HEK293 (cell line): ENCODE measurements around the gene NUDT22.

Experiments
- CTCF ChIA-PET: fragments of 350-600 bp; formaldehyde crosslinking; extraction: SDS; loops from one replicate; lab custom pipeline; 2021; ENCODE audit warnings: antibody characterized with exemption; lab: Yijun Ruan, JAX
- POLR2A ChIA-PET: fragments of 300-600 bp; formaldehyde crosslinking; extraction: SDS; loops from one replicate; lab custom pipeline; 2020; ENCODE audit warnings: antibody characterized with exemption, inconsistent platforms; lab: Yijun Ruan, JAX
- H3K27ac ChIP-seq: fragments of 200-500 bp; sonication (Bioruptor generic); 2 replicates; pipeline ENCODE4 v1.5.1; 2014; ENCODE audit warnings: low read depth, low read length, control low read depth, inconsistent platforms; ENCODE audit errors: extremely low read depth
- H3K36me3 ChIP-seq, 2 experiments: fragments of 200-500 bp in 1 of 2; sonication (Bioruptor generic) in 1 of 2; 1 replicate in 1 of 2; 2 replicates in 1 of 2; pipeline ENCODE4 v1.5.1; 2014 to 2017; ENCODE audit warnings: inconsistent platforms in 2 of 2, low read length in 2 of 2; ENCODE audit not compliant: control insufficient read depth in 2 of 2, insufficient read depth in 1 of 2
- H3K4me1 ChIP-seq: fragments of 200-500 bp; sonication (Bioruptor generic); 2 replicates; pipeline ENCODE4 v1.5.1; 2014; ENCODE audit warnings: mild to moderate bottlenecking, low read length, inconsistent platforms; ENCODE audit not compliant: control insufficient read depth, insufficient read depth
- H3K4me3 ChIP-seq: 2 replicates; pipeline ENCODE4 v1.5.1; 2011; ENCODE audit warnings: low read depth, mild to moderate bottlenecking, control low read depth, low read length, moderate library complexity
- H3K9me3 ChIP-seq: fragments of 200-500 bp; sonication (Bioruptor generic); 2 replicates; pipeline ENCODE4 v1.5.1; 2014; ENCODE audit warnings: low read depth, low read length, inconsistent platforms; ENCODE audit not compliant: control insufficient read depth, insufficient read depth
- BCL6B ChIP-seq: fragments of 450-650 bp; formaldehyde crosslinking; IDR thresholded peaks from 2 replicates; pipeline ENCODE4 v1.5.1; 2017; ENCODE audit warnings: missing biosample characterization, missing genetic modification characterization
- EGR2 ChIP-seq: fragments of 450-650 bp; formaldehyde crosslinking; IDR thresholded peaks from 2 replicates; pipeline ENCODE4 v1.5.1; 2016; ENCODE audit warnings: low read depth, missing biosample characterization, missing genetic modification characterization
- ELK4 ChIP-seq: IDR thresholded peaks from 2 replicates; pipeline ENCODE4 v1.6.1; 2011; ENCODE audit warnings: mild to moderate bottlenecking, low read depth, low read length, borderline replicate concordance
- GLIS2 ChIP-seq: fragments of 450-650 bp; formaldehyde crosslinking; IDR thresholded peaks from 2 replicates; pipeline ENCODE4 v1.5.1; 2016; ENCODE audit warnings: missing biosample characterization, missing genetic modification characterization
- KLF10 ChIP-seq: fragments of 450-650 bp; IDR thresholded peaks from 2 replicates; pipeline ENCODE4 v1.5.1; 2018; ENCODE audit warnings: missing biosample characterization, mild to moderate bottlenecking, missing genetic modification characterization
- PATZ1 ChIP-seq: fragments of 450-650 bp; formaldehyde crosslinking; IDR thresholded peaks from 2 replicates; pipeline ENCODE4 v1.5.1; 2016; ENCODE audit warnings: missing biosample characterization, missing genetic modification characterization
- SCRT2 ChIP-seq: fragments of 450-650 bp; formaldehyde crosslinking; IDR thresholded peaks from 2 replicates; pipeline ENCODE4 v1.5.1; 2016; ENCODE audit warnings: missing biosample characterization, missing genetic modification characterization
- ZBTB44 ChIP-seq: fragments of 450-650 bp; IDR thresholded peaks from 2 replicates; pipeline ENCODE4 v1.5.1; 2018; ENCODE audit warnings: missing biosample characterization, mild to moderate bottlenecking, missing genetic modification characterization
- ZNF202 ChIP-seq: fragments of 450-650 bp; formaldehyde crosslinking; IDR thresholded peaks from 2 replicates; pipeline ENCODE4 v1.5.1; 2016; ENCODE audit warnings: missing biosample characterization, missing genetic modification characterization, borderline replicate concordance
- ZNF223 ChIP-seq: fragments of 450-650 bp; formaldehyde crosslinking; IDR thresholded peaks from 2 replicates; pipeline ENCODE4 v1.5.1; 2016; ENCODE audit warnings: missing biosample characterization, missing genetic modification characterization
- ZNF335 ChIP-seq: fragments of 450-650 bp; formaldehyde crosslinking; conservative IDR thresholded peaks from 2 replicates; pipeline ENCODE4 v1.5.1; 2016; ENCODE audit warnings: missing biosample characterization, missing genetic modification characterization
- ZNF37A ChIP-seq: fragments of 450-650 bp; IDR thresholded peaks from 2 replicates; pipeline ENCODE4 v1.5.1; 2018; ENCODE audit warnings: missing biosample characterization, missing genetic modification characterization
- ZNF394 ChIP-seq: fragments of 450-650 bp; formaldehyde crosslinking; IDR thresholded peaks from 2 replicates; pipeline ENCODE4 v1.5.1; 2016; ENCODE audit warnings: missing biosample characterization, missing genetic modification characterization, mild to moderate bottlenecking, moderate library complexity, borderline replicate concordance
- ZNF488 ChIP-seq: fragments of 450-650 bp; formaldehyde crosslinking; IDR thresholded peaks from 2 replicates; pipeline ENCODE4 v1.5.1; 2016; ENCODE audit warnings: missing biosample characterization, missing genetic modification characterization
- ZNF561 ChIP-seq: fragments of 450-650 bp; IDR thresholded peaks from 2 replicates; pipeline ENCODE4 v1.5.1; 2018; ENCODE audit warnings: missing biosample characterization, missing genetic modification characterization, borderline replicate concordance
- ZNF596 ChIP-seq: fragments of 450-650 bp; IDR thresholded peaks from 2 replicates; pipeline ENCODE4 v1.5.0; 2018; ENCODE audit warnings: missing biosample characterization, mild to moderate bottlenecking, missing genetic modification characterization, moderate library complexity
- TF ChIP-seq, protein P1 (sequence below): fragments of 450-650 bp; formaldehyde crosslinking; IDR thresholded peaks from 2 replicates; pipeline ENCODE4 v1.5.1; 2016; ENCODE audit warnings: missing biosample characterization, missing genetic modification characterization
- TF ChIP-seq, protein P2 (sequence below): fragments of 450-650 bp; formaldehyde crosslinking; IDR thresholded peaks from 2 replicates; pipeline ENCODE4 v1.5.1; 2016; ENCODE audit warnings: missing biosample characterization, missing genetic modification characterization
- TF ChIP-seq, protein P3 (sequence below): fragments of 450-650 bp; formaldehyde crosslinking; IDR thresholded peaks from 2 replicates; pipeline ENCODE4 v1.5.1; 2016; ENCODE audit warnings: missing biosample characterization, missing genetic modification characterization

NUDT22 gene

GRCh38 chr11:64269540-64270220 lies 43.6 kb downstream of the NUDT22 start:
- H3K27ac ChIP-seq, result peak overlapping the region; percentile 83
- H3K9me3 ChIP-seq, result no peaks in the 10 kb centered on the region
- H3K36me3 ChIP-seq, result peaks cover 0 to 26% of the 10 kb centered on the region in 2 experiments; a peak in 1 of 3 replicates
- POLR2A ChIA-PET, result interaction anchor here (0.8 to 7.0 kb wide), 12 partner anchors 12 to 85 kb away, joined by 3 to 96 read pairs (median 12); partner anchors contain the start of genes BAD, ESRRA, FKBP2 and GPR137
- peak overlapping the region; percentile 70 for H3K4me3 ChIP-seq
- CTCF ChIA-PET, result interaction anchor here (0.6 to 6.8 kb wide), 14 partner anchors 18 to 422 kb away, joined by 3 to 81 read pairs (median 4); partner anchors contain the start of genes CATSPERZ, ESRRA, NUDT22 and PLCB3
- 0 out of 2 replicates have a peak, but pooled peaks cover 2% of the 10 kb centered on the region for H3K4me1 ChIP-seq
- TF ChIP-seq ZBTB44 (tag by site-specific recombination) (0 out of 2 replicates have a peak, but pooled peaks have one; percentile 3), ZNF37A (tag by site-specific recombination) (no peak), ZNF223 (tag by site-specific recombination) (no peak), ZNF561 (peak; percentile 81; the same call in 1 of the 2 replicates), SCRT2 (tag by site-specific recombination) (no peak), PATZ1 (tag by site-specific recombination) (peak; percentile 94), ZNF596 (tag by site-specific recombination) (no peak), ZNF335 (peak; percentile 79), ZNF394 (tag by site-specific recombination) (no peak; the same call in 1 of the 2 replicates), GLIS2 (tag by site-specific recombination) (peak; percentile 61), ZNF202 (tag by site-specific recombination) (no peak), ELK4 (peak; percentile 73; the same call in 1 of the 2 replicates), KLF10 (tag by site-specific recombination) (peak; percentile 74), BCL6B (no peak), ZNF488 (tag by site-specific recombination) (no peak), EGR2 (tag by site-specific recombination) (peak; percentile 60; the same call in 1 of the 2 replicates)
- TF ChIP-seq, protein P1, sequence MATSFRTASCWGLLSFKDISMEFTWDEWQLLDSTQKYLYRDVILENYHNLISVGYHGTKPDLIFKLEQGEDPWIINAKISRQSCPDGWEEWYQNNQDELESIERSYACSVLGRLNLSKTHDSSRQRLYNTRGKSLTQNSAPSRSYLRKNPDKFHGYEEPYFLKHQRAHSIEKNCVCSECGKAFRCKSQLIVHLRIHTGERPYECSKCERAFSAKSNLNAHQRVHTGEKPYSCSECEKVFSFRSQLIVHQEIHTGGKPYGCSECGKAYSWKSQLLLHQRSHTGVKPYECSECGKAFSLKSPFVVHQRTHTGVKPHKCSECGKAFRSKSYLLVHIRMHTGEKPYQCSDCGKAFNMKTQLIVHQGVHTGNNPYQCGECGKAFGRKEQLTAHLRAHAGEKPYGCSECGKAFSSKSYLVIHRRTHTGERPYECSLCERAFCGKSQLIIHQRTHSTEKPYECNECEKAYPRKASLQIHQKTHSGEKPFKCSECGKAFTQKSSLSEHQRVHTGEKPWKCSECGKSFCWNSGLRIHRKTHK, result no peak
- TF ChIP-seq, protein P2, sequence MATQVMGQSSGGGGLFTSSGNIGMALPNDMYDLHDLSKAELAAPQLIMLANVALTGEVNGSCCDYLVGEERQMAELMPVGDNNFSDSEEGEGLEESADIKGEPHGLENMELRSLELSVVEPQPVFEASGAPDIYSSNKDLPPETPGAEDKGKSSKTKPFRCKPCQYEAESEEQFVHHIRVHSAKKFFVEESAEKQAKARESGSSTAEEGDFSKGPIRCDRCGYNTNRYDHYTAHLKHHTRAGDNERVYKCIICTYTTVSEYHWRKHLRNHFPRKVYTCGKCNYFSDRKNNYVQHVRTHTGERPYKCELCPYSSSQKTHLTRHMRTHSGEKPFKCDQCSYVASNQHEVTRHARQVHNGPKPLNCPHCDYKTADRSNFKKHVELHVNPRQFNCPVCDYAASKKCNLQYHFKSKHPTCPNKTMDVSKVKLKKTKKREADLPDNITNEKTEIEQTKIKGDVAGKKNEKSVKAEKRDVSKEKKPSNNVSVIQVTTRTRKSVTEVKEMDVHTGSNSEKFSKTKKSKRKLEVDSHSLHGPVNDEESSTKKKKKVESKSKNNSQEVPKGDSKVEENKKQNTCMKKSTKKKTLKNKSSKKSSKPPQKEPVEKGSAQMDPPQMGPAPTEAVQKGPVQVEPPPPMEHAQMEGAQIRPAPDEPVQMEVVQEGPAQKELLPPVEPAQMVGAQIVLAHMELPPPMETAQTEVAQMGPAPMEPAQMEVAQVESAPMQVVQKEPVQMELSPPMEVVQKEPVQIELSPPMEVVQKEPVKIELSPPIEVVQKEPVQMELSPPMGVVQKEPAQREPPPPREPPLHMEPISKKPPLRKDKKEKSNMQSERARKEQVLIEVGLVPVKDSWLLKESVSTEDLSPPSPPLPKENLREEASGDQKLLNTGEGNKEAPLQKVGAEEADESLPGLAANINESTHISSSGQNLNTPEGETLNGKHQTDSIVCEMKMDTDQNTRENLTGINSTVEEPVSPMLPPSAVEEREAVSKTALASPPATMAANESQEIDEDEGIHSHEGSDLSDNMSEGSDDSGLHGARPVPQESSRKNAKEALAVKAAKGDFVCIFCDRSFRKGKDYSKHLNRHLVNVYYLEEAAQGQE, result no peak; the same call in 1 of the 2 replicates
- TF ChIP-seq, protein P3, sequence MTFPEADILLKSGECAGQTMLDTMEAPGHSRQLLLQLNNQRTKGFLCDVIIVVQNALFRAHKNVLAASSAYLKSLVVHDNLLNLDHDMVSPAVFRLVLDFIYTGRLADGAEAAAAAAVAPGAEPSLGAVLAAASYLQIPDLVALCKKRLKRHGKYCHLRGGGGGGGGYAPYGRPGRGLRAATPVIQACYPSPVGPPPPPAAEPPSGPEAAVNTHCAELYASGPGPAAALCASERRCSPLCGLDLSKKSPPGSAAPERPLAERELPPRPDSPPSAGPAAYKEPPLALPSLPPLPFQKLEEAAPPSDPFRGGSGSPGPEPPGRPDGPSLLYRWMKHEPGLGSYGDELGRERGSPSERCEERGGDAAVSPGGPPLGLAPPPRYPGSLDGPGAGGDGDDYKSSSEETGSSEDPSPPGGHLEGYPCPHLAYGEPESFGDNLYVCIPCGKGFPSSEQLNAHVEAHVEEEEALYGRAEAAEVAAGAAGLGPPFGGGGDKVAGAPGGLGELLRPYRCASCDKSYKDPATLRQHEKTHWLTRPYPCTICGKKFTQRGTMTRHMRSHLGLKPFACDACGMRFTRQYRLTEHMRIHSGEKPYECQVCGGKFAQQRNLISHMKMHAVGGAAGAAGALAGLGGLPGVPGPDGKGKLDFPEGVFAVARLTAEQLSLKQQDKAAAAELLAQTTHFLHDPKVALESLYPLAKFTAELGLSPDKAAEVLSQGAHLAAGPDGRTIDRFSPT, result no peak
